Stimulated activated CD4-positive, alpha-beta T cell treated with anti-CD3 and anti-CD28 coated beads, Interleukin-15, amount 100 ng/mL, for 1 hour (primary cell): ENCODE measurements around the gene ASB7.
"Not testable (repeated sequence)": the region's sequence is repeated elsewhere in the genome, so short reads cannot be mapped to it uniquely, and the experiment has no call there.

Experiments used
- DNase-seq, 2 donors: peaks; one replicate each; pipeline ENCODE4 v3.0.0-alpha.2; 2020; ENCODE audit warnings: low read depth in 1 of 2, low spot score in 1 of 2

The ASB7 gene, protein sequence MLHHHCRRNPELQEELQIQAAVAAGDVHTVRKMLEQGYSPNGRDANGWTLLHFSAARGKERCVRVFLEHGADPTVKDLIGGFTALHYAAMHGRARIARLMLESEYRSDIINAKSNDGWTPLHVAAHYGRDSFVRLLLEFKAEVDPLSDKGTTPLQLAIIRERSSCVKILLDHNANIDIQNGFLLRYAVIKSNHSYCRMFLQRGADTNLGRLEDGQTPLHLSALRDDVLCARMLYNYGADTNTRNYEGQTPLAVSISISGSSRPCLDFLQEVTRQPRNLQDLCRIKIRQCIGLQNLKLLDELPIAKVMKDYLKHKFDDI

DNA sequence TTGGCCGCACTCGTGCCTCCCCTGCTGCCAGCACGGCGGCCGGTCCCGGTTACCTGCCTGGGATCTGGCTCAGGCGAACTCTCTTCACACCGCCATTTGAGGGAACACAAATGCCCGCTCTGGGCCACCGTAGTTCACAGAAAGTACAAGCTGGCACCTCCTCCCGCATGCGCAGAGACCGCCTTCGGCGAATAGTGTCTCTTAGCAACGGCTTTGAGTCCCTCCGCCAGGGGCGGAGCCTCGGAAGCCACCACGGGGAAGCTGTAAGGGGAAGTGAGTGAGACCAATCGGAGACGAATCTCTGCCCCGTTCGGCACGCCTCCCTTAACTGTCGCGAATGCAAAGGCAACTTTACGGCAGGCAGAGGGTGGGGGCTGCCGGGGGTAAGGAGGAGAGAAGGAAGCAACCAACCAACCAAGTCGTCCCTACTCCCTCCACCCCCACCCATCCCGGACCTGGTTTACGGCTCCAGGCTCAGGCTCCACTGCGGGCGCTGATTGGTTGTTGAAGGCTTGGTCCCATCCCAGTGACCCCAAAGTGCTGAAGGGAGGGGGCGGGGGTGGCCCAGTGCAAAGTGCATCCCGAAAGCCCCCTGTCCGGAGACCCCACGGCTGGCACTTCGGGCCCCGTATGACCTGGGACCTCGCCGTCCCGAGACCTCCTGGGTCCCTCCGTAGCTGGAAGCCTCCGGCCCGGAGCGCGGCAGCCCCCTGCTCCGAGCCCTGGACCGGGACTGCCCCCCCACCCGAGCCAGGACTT lies at the start of gene ASB7, which contains the start of gene LINS1:
Gene ASB7, plus strand, starts transcription at position 526 of the 759 bp plus-strand sequence. CDS start 9,628 bp downstream, outside the sequence.
Gene LINS1, minus strand, starts transcription at position 121 of the 759 bp plus-strand sequence. CDS start 21,342 bp downstream, outside the sequence.
- peak; percentile 98 to 99 for DNase-seq

DNA sequence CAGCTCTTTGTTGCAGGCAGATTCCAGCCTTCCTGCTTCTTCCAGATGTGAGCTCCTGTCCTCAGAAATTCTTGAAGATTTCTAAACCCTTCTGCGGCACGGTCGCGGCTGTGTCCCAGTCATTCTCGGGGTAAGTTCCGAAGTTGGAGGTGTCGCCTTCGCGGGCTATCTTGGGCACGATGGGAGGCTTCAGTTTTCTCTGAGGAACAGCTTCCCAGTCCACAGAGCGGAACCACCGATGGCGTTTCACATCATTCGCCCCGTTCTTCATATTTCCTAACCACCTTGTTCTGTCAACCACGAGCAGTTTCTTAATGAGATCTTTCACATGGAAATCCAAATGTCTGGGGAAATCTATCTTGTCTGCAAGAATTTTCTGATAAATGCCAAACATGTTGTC lies 48.9 kb upstream of the ASB7 start:
- no peak for DNase-seq

DNA sequence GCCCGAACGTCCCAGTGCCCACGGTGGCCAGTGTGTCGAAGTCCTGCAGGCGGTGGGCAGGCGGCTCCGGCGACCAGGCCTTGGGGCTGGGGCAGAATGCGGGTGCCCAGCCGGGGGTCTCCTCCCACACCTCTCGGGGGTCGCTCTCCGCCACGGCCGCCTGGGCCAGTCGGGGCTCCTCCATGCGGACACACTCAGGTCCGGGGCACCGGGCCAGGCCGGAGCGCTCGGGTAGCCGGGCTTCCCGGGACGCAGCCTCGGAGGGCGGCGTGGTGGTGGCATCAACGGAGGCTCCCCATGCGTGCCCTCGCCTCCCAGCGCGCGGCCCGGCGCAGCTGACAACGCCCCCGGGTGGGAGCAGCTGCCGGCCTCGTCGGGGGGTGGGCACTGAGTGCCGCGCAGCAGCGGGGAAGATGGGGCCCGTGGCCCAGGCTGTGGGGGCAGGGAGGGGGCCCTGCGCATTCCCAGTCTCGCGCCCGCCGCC lies 43.6 kb upstream of the ASB7 start:
- no peak for DNase-seq

DNA sequence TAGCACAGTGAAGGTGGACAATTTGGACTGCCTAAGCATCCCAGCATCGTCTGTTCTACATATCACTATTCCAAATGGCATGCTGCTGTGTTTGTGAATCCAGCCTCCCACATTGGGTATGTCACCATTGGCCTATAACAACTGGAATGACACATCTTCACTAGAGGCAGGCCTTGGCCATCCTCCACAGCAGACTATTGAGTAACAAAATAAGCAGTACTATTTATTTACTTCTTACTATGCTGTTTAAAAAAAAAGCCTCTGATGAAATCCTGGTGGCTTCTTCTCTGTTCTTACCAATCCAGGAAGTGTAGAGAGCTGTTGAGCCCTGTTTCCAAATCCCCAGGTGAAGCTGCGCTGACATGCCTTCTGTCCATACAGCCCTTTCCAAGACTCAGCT lies 43.1 kb upstream of the ASB7 start:
- DNase-seq: no peak

DNA sequence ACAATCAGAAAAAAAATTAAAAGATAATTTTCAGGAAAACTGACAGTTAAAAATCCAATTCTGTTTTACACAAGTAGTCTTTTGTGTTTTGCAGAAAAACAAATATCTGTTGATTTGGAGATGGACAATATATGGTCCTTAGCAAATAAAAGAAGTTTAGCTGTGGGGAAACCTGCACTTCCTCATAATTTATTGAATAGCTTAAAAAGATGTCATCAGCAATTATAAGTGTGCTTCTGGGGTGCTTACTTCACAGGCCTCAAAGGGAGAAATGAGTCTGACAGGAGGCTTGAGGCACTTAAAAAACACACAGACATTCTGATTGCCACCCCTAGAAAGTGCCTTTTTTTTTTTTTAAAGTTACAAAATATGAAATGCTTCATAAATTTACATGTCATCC lies 42.1 kb upstream of the ASB7 start:
- no peak for DNase-seq

DNA sequence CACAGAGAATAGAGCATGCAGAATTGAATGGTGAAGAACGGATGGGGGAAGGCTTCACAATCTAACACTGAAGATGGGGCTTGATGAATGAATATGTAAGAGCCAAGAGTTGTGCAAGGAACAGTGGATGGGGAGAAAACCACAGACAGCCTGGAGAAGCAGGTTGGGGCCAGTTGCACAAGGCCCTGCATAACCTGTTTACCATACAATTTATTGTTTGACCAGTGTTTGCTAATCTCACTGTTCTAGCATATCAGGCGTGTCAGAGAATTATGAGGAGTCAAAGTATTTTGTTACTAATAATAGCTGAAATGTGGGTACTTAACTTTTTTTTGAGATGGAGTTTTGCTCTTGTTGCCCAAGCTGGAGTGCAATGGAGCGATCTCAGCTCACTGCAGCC lies 36.8 kb upstream of the ASB7 start:
- no peak for DNase-seq

DNA sequence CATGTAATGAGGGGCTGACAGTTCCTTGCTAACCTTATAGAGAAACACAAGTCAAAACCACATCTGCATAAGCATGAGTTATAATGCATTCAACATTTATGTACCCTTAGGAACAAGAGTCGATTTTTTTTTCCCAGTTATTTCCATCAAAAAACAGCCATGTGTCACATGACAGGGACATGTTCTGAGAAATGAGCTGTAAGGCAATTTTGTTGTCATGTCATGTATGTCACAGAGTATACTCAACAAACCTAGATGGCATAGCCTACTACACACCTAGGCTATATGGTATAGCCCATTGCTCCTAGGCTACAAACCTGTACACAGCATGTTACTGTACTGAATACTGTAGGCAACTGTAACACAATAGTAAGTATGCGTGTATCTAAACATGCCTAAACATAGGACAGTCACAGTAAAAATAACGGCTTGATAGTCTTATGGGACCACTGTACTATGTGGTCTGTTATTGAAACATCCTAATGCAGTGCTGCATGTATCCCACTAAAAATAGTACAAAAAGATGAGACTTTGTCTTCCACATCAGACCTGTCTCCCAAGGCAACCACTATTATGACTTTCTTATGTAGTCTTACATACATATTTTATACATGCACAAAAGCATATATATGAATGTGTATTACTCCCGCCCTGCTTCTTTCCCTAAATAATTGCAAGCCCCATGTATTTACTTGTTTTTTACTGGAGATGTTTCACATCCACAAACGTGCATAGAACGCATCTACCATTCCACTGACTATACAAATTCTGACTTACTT lies 35.4 kb upstream of the ASB7 start:
- no peak for DNase-seq

DNA sequence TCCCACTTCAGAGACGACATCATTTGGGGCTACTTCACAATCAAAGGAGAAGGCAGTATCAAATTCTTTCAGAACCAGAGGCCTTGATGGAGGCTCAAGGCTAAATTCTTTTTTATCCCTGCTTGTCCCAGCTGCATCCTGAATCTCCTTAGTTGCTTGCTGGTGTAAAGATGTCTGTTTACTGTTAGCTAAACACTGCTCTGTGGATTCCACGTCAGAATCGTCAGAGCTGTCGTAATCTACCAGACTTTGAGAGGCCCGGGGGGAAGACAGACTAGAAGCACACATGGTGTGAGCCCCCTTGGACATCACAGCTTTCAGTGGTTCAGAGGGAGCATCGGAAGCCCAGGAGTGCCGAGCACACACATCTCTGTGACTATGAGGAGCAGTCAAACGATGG lies 33.0 kb upstream of the ASB7 start:
- no peak for DNase-seq

DNA sequence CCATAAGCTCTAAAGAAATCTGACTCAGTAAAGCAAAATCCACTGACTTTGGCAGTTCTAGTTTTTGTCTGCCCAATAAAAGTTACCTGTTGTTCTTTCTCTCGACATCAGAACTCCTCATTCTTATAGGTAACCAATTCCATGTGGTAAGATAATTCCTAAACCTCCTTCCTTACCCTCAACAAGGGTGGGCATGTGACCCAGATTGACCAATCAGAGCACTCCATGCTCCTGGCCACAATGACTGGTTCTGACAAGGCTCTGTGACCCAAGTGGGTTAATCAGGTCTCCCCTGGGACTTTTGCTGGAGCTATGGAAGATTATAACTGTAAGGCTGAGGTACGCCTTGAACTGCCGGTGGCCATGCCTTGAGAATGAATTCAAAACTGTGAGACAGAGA lies 32.1 kb upstream of the ASB7 start:
- DNase-seq: no peak

DNA sequence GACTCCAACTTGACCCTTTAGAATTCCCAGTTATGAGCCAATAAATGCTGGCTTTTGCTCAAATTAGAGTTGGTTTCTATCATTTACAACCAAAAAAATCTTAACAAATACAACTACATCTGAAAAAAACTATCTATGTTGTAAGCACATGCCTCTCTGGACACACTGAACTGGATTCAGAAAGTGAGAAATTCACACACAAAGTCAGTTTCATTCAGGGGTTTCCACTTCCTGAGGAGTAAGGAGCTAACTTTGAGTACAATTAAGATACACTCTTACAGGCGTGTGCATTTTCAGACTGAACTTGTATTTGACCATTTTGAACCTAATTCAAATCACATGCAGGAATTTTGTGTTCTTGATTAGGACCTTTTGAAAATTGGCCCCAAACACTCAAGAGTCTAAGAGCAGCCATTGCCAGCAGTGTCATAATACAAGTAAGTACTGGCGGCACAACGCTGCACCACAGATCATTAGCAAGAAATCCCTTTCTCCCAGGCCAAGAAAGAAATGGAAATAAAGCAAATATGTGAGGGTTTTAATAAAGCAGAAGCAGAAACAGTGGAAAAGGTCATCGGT lies 31.6 kb upstream of the ASB7 start:
- DNase-seq: no peak

DNA sequence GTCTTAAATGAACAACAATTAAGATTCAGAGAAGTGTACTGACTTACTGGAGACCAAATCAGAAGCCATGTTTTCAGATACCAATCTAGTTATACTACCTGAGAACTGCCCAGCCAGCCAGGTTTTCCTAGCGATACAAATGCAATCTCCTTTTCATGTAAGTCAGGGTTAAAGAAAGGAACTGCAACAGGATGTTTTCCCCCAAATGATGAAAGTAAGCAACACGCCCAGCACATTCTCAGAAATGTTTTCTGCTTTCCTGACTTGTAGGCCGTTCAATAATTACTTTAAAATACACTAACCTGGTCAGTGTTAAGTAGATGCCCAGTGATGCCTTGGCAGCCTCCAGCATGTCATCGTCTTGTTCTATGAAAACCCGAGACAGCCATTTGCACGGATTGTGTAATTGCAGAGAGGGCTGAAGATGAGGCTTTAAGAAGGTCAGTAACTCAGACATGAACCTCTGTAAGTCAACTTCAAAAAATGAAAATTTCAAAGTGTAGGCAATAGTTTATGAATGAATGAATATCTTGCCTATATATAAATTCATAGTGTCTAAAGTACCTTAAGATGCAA lies 30.7 kb upstream of the ASB7 start:
- DNase-seq: no peak

DNA sequence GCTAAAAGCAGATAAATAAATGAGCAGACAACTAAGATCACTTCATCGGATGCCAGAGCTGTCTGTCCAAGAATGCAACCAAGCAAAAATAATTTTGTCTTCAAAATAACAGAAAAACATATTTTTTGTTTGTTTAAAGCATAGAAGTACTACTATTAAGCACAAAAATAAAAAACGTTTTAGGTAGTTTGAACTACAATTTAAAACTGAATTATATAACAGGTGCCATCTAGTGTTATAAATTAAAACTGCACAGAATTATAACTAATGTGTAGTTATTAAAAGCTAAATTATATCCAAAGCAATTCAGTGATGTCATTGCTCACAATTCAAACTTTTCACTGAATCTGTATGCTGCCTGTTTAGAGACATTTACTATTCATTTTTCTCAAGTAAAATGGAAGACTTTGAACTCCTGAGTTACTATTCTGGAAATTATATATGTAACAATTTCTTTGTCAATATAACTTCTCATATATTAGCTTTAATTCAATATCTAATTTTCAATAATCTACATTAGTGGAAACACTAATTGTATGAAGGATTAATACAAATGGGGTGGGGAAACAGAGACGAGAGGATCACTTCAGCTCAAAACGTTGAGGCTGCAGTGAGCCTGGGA lies 29.9 kb upstream of the ASB7 start:
- no peak for DNase-seq

DNA sequence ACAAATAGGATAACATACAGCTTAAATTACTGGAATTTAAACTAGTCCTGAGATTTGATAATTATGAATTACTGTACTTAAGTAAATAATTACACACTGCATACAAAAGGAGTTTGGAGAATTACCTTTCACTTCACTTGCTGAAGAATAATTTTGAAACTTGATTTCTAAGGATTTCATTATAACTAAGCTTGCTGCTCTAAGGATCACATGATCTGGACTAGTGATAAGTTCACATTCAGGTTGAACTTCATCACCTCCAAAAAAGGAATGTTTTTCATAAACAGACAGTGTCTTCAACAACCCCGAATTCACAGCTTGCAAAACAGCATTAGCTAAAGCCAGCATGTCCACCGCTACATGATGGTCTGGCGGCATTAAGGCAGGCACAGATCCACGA lies 28.9 kb upstream of the ASB7 start:
- DNase-seq: no peak

DNA sequence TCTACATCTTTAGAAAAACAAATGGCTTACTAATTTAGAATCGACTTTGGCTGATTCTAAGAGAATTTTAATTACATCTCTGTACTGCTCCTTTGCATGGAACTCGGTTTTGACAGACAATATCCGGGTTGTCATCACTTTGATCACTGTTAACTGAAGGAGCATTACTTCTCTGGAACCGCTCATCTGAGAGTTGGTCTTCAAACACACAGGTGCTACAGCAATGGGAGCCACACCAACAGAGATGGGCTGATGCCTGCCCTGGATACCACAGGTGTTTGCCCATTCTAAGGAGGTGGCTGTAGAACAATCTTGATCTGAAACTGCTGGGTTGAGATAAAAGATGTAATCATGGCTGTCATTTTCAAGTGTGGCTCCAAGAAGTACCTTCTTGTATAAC lies 22.0 kb upstream of the ASB7 start:
- no peak for DNase-seq

DNA sequence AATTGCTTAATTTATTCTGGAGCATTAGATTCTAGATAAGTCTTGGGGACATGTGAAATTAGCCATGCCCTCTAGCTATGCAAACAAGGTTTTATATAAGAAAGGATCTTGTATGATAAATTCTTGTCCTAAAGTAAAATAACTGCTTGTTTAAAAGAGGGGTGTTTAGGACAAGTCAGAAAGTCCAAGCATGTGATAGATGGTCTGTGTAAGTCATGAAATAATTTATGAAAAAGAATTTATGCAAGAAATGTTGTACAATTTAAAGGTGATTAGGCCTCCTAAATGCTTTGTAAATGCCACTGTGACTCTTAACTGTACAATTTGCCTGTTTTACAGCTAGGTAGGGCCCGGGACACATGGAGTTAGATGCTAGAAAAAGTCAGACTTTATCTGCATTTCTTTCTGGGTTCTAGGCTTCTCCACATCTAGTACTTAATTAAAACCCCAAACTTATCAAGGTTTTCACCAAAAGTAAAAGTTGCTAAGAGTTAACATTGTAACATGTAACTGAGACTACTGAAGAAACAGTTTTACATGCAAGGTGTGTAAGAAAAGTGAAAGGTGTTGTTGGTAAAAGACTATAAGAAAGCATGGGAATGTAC lies 13.6 kb upstream of the ASB7 start:
- no peak for DNase-seq

DNA sequence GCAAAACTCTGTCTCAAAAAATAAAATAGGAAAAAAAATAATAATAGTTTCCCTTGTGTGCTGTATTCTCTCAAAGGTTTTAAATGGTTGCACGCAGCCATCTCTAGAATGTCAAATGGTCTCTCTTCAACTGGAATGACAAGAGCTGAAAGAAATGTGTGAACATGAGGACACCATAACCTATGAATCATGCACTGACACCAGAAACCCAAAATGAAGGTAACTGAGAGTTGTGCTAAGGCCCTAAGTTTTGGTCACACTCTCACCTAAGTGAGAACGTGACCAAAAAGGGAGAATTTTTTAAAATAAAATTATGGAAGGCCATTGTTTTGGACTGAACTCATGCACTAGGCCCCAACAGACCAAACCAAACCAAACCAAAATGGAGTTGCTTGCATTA lies 11.2 kb upstream of the ASB7 start:
- not testable (repeated sequence) for DNase-seq

DNA sequence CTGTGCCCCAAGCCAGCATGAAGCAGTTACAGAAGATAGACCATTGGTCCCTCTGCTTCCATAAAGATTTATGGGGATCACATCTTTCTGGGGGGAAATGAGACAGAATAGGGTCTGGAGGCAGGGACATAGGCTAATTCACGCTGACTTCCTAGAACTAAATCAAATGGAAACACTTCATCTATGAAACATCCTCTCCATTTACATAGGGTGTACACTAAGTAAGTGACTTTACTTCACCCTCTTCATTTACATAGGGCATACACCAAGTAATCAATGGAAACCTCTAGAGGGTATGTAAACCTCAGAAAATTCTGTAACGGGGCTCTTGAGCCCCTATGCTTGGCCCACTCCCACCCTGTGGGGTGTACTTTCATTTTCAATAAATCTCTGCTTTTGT lies 10.6 kb upstream of the ASB7 start:
- DNase-seq: no peak

DNA sequence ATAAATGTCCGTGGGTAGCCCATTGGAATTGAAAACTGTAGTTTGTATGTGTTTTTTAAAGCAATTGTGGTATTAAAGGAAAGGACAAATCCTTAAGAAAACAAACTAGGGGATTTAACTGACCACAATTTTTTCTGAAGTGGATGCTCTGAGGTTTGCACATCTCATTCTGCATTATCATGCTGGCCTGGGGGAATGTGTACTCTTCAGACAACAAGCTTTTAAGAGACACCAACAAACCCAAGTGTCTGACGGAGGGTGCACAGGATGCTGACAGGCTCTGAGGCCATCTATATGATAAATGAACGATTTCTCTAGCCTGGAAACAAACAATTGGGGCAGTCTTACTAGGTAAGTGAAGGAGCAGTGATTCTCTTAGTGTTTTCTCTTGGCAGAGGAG lies 9.5 kb upstream of the ASB7 start:
- DNase-seq: no peak

DNA sequence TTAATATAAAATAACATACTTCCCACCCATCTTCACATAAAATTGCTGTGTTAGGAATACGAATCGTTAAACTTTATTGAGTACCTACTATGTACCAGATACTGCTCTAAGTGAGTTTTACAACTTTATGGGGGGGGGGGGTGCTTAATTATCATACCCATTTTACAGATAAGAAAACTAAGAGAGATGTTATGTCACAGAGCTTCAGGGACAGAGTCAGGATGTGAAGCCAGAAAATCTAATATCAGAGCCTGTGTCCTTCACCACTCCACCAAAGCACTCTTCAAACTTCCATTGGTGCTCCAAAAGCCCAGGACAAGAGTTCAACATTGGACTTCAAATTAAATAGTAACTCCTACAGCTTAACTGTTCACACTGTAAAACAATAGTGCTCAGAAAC lies 9.0 kb upstream of the ASB7 start:
- no peak for DNase-seq

DNA sequence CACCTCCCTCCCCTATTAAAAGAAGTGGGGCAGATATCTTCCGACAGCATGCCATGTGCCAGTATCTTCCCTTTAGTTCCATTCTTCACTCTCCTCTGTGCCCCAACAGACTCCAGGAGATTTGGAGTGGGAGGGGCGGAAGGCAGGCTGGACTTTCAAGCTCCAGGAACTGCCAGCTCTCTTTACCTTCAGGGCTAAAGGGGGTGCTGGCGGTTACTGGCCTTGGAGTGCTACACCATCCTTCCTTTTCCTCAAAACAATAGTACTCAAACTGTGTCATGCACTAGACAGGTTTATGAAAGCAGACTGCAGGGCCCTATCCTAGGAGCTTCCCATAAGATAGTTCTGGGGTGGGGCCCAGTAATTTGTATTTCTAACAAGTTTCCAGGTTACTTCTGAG lies 6.4 kb upstream of the ASB7 start:
- DNase-seq: no peak
